ENCODE measurements around the gene ARHGEF10L. TPM values are rescaled to one million over a fixed set of nuclear protein-coding genes. Genes with fewer than 3 reads are reported as not detected.

Gene ARHGEF10L
- total RNA-seq, 1 experiment from 2014 or later = not detected

- Histone ChIP-seq H3K9me2 (replicated peaks; ENCODE audit: insufficient read depth, low read length) (no peaks in the 10 kb centered on the region), H3K4me1 (ENCODE audit: low read length) (peaks cover 4% of the 10 kb centered on the region), H3K4me3 (ENCODE audit: low read length) (no peak overlapping the region), H2AFZ (ENCODE audit: low read length) (no peak overlapping the region), H3K9ac (ENCODE audit: low read length) (no peak overlapping the region), H3K36me3 (ENCODE audit: insufficient read depth, low read length) (no peaks in the 10 kb centered on the region), H4K20me1 (ENCODE audit: insufficient read depth, low read depth, low read length) (0 out of 2 replicates have a peak, but pooled peaks cover 2% of the 10 kb centered on the region), H3K9me3 (ENCODE audit: low read length) (no peaks in the 10 kb centered on the region), H3K27me3 (ENCODE audit: low read length) (no peaks in the 10 kb centered on the region), H3K4me2 (ENCODE audit: low read depth, low read length, poor library complexity, severe bottlenecking) (no peak overlapping the region), H3K27ac (ENCODE audit: low read length) (no peak overlapping the region), H3K79me2 (ENCODE audit: low read length) (no peaks in the 10 kb centered on the region)
- no peak for DNase-seq
These were observed 54.5 kb downstream of the ARHGEF10L start for GRCh38 chr1:17594026-17594425.

- H3K9me3 ChIP-seq (ENCODE audit: low read length) = no peaks in the 10 kb centered on the region
- no peaks in the 10 kb centered on the region for H3K79me2 ChIP-seq (ENCODE audit: low read length)
- no peak overlapping the region for H2AFZ ChIP-seq (ENCODE audit: low read length)
- no peaks in the 10 kb centered on the region for H3K36me3 ChIP-seq (ENCODE audit: insufficient read depth, low read length)
- H3K4me2 ChIP-seq (ENCODE audit: low read depth, low read length, poor library complexity, severe bottlenecking) = no peak overlapping the region
- no peaks in the 10 kb centered on the region for H3K9me2 ChIP-seq (replicated peaks; ENCODE audit: insufficient read depth, low read length)
- H3K9ac ChIP-seq (ENCODE audit: low read length) = no peak overlapping the region
- peaks cover 4% of the 10 kb centered on the region for H3K4me1 ChIP-seq (ENCODE audit: low read length)
- no peaks in the 10 kb centered on the region for H3K27me3 ChIP-seq (ENCODE audit: low read length)
- H4K20me1 ChIP-seq (ENCODE audit: insufficient read depth, low read depth, low read length) = 0 out of 2 replicates have a peak, but pooled peaks cover 2% of the 10 kb centered on the region
- no peak overlapping the region for H3K4me3 ChIP-seq (ENCODE audit: low read length)
- no peak overlapping the region for H3K27ac ChIP-seq (ENCODE audit: low read length)
- no peak for DNase-seq
These were observed 55.4 kb downstream of the ARHGEF10L start for GRCh38 chr1:17594690-17595601.

- Histone ChIP-seq H2AFZ (ENCODE audit: low read length) (no peak overlapping the region), H3K9ac (ENCODE audit: low read length) (no peak overlapping the region), H3K4me3 (ENCODE audit: low read length) (no peak overlapping the region), H3K36me3 (ENCODE audit: insufficient read depth, low read length) (no peaks in the 10 kb centered on the region), H3K9me2 (replicated peaks; ENCODE audit: insufficient read depth, low read length) (no peaks in the 10 kb centered on the region), H4K20me1 (ENCODE audit: insufficient read depth, low read depth, low read length) (0 out of 2 replicates have a peak, but pooled peaks cover 2% of the 10 kb centered on the region), H3K27ac (ENCODE audit: low read length) (no peak overlapping the region), H3K4me2 (ENCODE audit: low read depth, low read length, poor library complexity, severe bottlenecking) (no peak overlapping the region), H3K27me3 (ENCODE audit: low read length) (no peaks in the 10 kb centered on the region), H3K9me3 (ENCODE audit: low read length) (no peaks in the 10 kb centered on the region), H3K4me1 (ENCODE audit: low read length) (peaks cover 4% of the 10 kb centered on the region), H3K79me2 (ENCODE audit: low read length) (no peaks in the 10 kb centered on the region)
- no peak for DNase-seq
These were observed 56.1 kb downstream of the ARHGEF10L start for GRCh38 chr1:17595602-17595925.

GRCh38 chr1:17596186-17596585 lies 56.7 kb downstream of the ARHGEF10L start:
- no peaks in the 10 kb centered on the region for H3K79me2 ChIP-seq (ENCODE audit: low read length)
- H3K9me2 ChIP-seq (replicated peaks; ENCODE audit: insufficient read depth, low read length) = no peaks in the 10 kb centered on the region
- no peaks in the 10 kb centered on the region for H3K36me3 ChIP-seq (ENCODE audit: insufficient read depth, low read length)
- H3K4me2 ChIP-seq (ENCODE audit: low read depth, low read length, poor library complexity, severe bottlenecking) = no peak overlapping the region
- no peak overlapping the region for H3K27ac ChIP-seq (ENCODE audit: low read length)
- H4K20me1 ChIP-seq (ENCODE audit: insufficient read depth, low read depth, low read length) = 0 out of 2 replicates have a peak, but pooled peaks cover 2% of the 10 kb centered on the region
- no peak overlapping the region for H2AFZ ChIP-seq (ENCODE audit: low read length)
- no peaks in the 10 kb centered on the region for H3K27me3 ChIP-seq (ENCODE audit: low read length)
- no peak for DNase-seq
- H3K9ac ChIP-seq (ENCODE audit: low read length) = no peak overlapping the region
- H3K4me1 ChIP-seq (ENCODE audit: low read length) = peaks cover 4% of the 10 kb centered on the region
- H3K4me3 ChIP-seq (ENCODE audit: low read length) = no peak overlapping the region
- no peaks in the 10 kb centered on the region for H3K9me3 ChIP-seq (ENCODE audit: low read length)

- no peak overlapping the region for H3K27ac ChIP-seq (ENCODE audit: low read length)
- peaks cover 4% of the 10 kb centered on the region for H3K4me1 ChIP-seq (ENCODE audit: low read length)
- H2AFZ ChIP-seq (ENCODE audit: low read length) = no peak overlapping the region
- no peak overlapping the region for H3K4me3 ChIP-seq (ENCODE audit: low read length)
- H3K27me3 ChIP-seq (ENCODE audit: low read length) = no peaks in the 10 kb centered on the region
- no peaks in the 10 kb centered on the region for H3K79me2 ChIP-seq (ENCODE audit: low read length)
- H3K4me2 ChIP-seq (ENCODE audit: low read depth, low read length, poor library complexity, severe bottlenecking) = no peak overlapping the region
- no peaks in the 10 kb centered on the region for H3K9me2 ChIP-seq (replicated peaks; ENCODE audit: insufficient read depth, low read length)
- H3K36me3 ChIP-seq (ENCODE audit: insufficient read depth, low read length) = no peaks in the 10 kb centered on the region
- no peaks in the 10 kb centered on the region for H3K9me3 ChIP-seq (ENCODE audit: low read length)
- H4K20me1 ChIP-seq (ENCODE audit: insufficient read depth, low read depth, low read length) = 0 out of 2 replicates have a peak, but pooled peaks cover 2% of the 10 kb centered on the region
- DNase-seq = no peak
- no peak overlapping the region for H3K9ac ChIP-seq (ENCODE audit: low read length)
These were observed 57.4 kb downstream of the ARHGEF10L start for GRCh38 chr1:17596651-17597509.

GRCh38 chr1:17597651-17598050 lies 58.2 kb downstream of the ARHGEF10L start:
- H3K4me3 ChIP-seq (ENCODE audit: low read length) = no peak overlapping the region
- no peak overlapping the region for H2AFZ ChIP-seq (ENCODE audit: low read length)
- no peak overlapping the region for H3K27ac ChIP-seq (ENCODE audit: low read length)
- H3K36me3 ChIP-seq (ENCODE audit: insufficient read depth, low read length) = no peaks in the 10 kb centered on the region
- no peaks in the 10 kb centered on the region for H3K9me2 ChIP-seq (replicated peaks; ENCODE audit: insufficient read depth, low read length)
- H3K4me1 ChIP-seq (ENCODE audit: low read length) = peaks cover 4% of the 10 kb centered on the region
- H3K79me2 ChIP-seq (ENCODE audit: low read length) = no peaks in the 10 kb centered on the region
- H4K20me1 ChIP-seq (ENCODE audit: insufficient read depth, low read depth, low read length) = no peaks in the 10 kb centered on the region
- no peaks in the 10 kb centered on the region for H3K9me3 ChIP-seq (ENCODE audit: low read length)
- no peak overlapping the region for H3K9ac ChIP-seq (ENCODE audit: low read length)
- no peak overlapping the region for H3K4me2 ChIP-seq (ENCODE audit: low read depth, low read length, poor library complexity, severe bottlenecking)
- no peaks in the 10 kb centered on the region for H3K27me3 ChIP-seq (ENCODE audit: low read length)
- no peak for DNase-seq

- no peak for DNase-seq
- Histone ChIP-seq H4K20me1 (ENCODE audit: insufficient read depth, low read depth, low read length) (no peaks in the 10 kb centered on the region), H3K4me2 (ENCODE audit: low read depth, low read length, poor library complexity, severe bottlenecking) (no peak overlapping the region), H3K9me2 (replicated peaks; ENCODE audit: insufficient read depth, low read length) (no peaks in the 10 kb centered on the region), H3K79me2 (ENCODE audit: low read length) (no peaks in the 10 kb centered on the region), H3K9me3 (ENCODE audit: low read length) (no peaks in the 10 kb centered on the region), H3K27me3 (ENCODE audit: low read length) (no peaks in the 10 kb centered on the region), H2AFZ (ENCODE audit: low read length) (no peak overlapping the region), H3K27ac (ENCODE audit: low read length) (no peak overlapping the region), H3K4me1 (ENCODE audit: low read length) (peaks cover 4% of the 10 kb centered on the region), H3K9ac (ENCODE audit: low read length) (no peak overlapping the region), H3K4me3 (ENCODE audit: low read length) (no peak overlapping the region), H3K36me3 (ENCODE audit: insufficient read depth, low read length) (no peaks in the 10 kb centered on the region)
These were observed 58.8 kb downstream of the ARHGEF10L start for GRCh38 chr1:17598251-17598650.

- no peak overlapping the region for H3K27ac ChIP-seq (ENCODE audit: low read length)
- H3K9ac ChIP-seq (ENCODE audit: low read length) = no peak overlapping the region
- peaks cover 4% of the 10 kb centered on the region for H3K4me1 ChIP-seq (ENCODE audit: low read length)
- H3K9me2 ChIP-seq (replicated peaks; ENCODE audit: insufficient read depth, low read length) = no peaks in the 10 kb centered on the region
- H4K20me1 ChIP-seq (ENCODE audit: insufficient read depth, low read depth, low read length) = no peaks in the 10 kb centered on the region
- no peaks in the 10 kb centered on the region for H3K79me2 ChIP-seq (ENCODE audit: low read length)
- H3K4me3 ChIP-seq (ENCODE audit: low read length) = no peak overlapping the region
- no peak overlapping the region for H2AFZ ChIP-seq (ENCODE audit: low read length)
- no peaks in the 10 kb centered on the region for H3K9me3 ChIP-seq (ENCODE audit: low read length)
- no peak for DNase-seq
- no peak overlapping the region for H3K4me2 ChIP-seq (ENCODE audit: low read depth, low read length, poor library complexity, severe bottlenecking)
- H3K36me3 ChIP-seq (ENCODE audit: insufficient read depth, low read length) = no peaks in the 10 kb centered on the region
- H3K27me3 ChIP-seq (ENCODE audit: low read length) = no peaks in the 10 kb centered on the region
These were observed 59.9 kb downstream of the ARHGEF10L start for GRCh38 chr1:17599291-17599953.
